ENCODE results near the gene SFXN5.

- TF ChIP-seq, protein P1, sequence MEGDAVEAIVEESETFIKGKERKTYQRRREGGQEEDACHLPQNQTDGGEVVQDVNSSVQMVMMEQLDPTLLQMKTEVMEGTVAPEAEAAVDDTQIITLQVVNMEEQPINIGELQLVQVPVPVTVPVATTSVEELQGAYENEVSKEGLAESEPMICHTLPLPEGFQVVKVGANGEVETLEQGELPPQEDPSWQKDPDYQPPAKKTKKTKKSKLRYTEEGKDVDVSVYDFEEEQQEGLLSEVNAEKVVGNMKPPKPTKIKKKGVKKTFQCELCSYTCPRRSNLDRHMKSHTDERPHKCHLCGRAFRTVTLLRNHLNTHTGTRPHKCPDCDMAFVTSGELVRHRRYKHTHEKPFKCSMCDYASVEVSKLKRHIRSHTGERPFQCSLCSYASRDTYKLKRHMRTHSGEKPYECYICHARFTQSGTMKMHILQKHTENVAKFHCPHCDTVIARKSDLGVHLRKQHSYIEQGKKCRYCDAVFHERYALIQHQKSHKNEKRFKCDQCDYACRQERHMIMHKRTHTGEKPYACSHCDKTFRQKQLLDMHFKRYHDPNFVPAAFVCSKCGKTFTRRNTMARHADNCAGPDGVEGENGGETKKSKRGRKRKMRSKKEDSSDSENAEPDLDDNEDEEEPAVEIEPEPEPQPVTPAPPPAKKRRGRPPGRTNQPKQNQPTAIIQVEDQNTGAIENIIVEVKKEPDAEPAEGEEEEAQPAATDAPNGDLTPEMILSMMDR (optimal IDR thresholded peaks at IDR 0.05 in 1 of 3, IDR thresholded peaks at IDR 0.05 in 1 of 3, conservative IDR thresholded peaks at IDR 0.05 in 1 of 3; ENCODE audit: extremely low read depth in 1 of 3, insufficient read depth in 2 of 3, low read length in 3 of 3), result no peak
- no peak for TF ChIP-seq EZH2 (IDR thresholded peaks at IDR 0.05; ENCODE audit: low read length)
Measured at GRCh38 chr2:72963423-72964145, 107.9 kb downstream of the SFXN5 start.
